K562 (cell line): ENCODE results near the gene GRXCR1. TPM values are rescaled to one million over a fixed set of nuclear protein-coding genes. Genes with fewer than 3 reads are reported as not detected.

Source experiments
- ATAC-seq: fragments of 200-7000 bp; cut with Tn5 transposase; 3 replicates; pipeline ENCODE4 v1.9.1; 2020; ENCODE audit warnings: moderate library complexity
- BruUV-seq: library from RNA; stranded (reverse); fragments of 400-500 nt; replicated peaks from 2 replicates; lab custom pipeline; 2021; lab: Mats Ljungman, UMichigan
- CTCF ChIA-PET: fragments of 300-600 bp; formaldehyde crosslinking; extraction: SDS; loops from one replicate; lab custom pipeline; 2021; ENCODE audit warnings: low intra/inter-chr PET ratio; lab: Yijun Ruan, JAX
- POLR2A ChIA-PET: fragments of 300-600, 350-650 bp; sonication (Branson Sonifier 250); formaldehyde crosslinking; extraction: SDS; loops from one replicate; lab custom pipeline; 2021; ENCODE audit warnings: antibody characterized with exemption, inconsistent platforms; lab: Yijun Ruan, JAX
- DNase-seq, 4 experiments: peaks; one replicate each; pipeline versions ENCODE4 v3.0.0 to v3.0.0-alpha.2; 2011 to 2018; ENCODE audit warnings: low spot score in 3 of 4, mixed read lengths in 3 of 4; ENCODE audit errors: extremely low read depth in 1 of 4
- FAIRE-seq: peaks from 2 replicates; lab custom pipeline; 2011; peaks lifted over from hg19 to GRCh38; lab: Jason Lieb, UNC
- H2AFZ ChIP-seq: 2 replicates; pipeline ENCODE4 v1.6.0; 2011; ENCODE audit warnings: low read depth, low read length, control low read depth, inconsistent platforms
- H3K27ac ChIP-seq: fragments of 200-600 bp; 3 replicates; pipeline ENCODE4 v1.8.0; 2011; ENCODE audit warnings: low read depth, mild to moderate bottlenecking, control low read depth, inconsistent platforms, low read length, moderate library complexity, mixed read lengths; ENCODE audit errors: extremely low read depth
- H3K27me3 ChIP-seq, 2 experiments: fragments of 300-600 bp in 1 of 2; 2 replicates in 1 of 2; 3 replicates in 1 of 2; pipeline versions ENCODE4 v1.6.0 to v1.8.0; 2011; ENCODE audit warnings: inconsistent platforms in 2 of 2, low read length in 2 of 2, mild to moderate bottlenecking in 1 of 2, mixed read lengths in 1 of 2, moderate library complexity in 1 of 2; ENCODE audit not compliant: control insufficient read depth in 2 of 2, insufficient read depth in 2 of 2
- H3K36me3 ChIP-seq: fragments of 300-600 bp; 3 replicates; pipeline ENCODE4 v1.8.0; 2011; ENCODE audit warnings: mild to moderate bottlenecking, low read length, inconsistent platforms; ENCODE audit not compliant: control insufficient read depth, insufficient read depth
- H3K4me1 ChIP-seq, 2 experiments: fragments of 200-600 bp in 1 of 2; replicated peaks in 1 of 2; 2 replicates in 1 of 2; 3 replicates in 1 of 2; pipeline versions ENCODE4 v1.5.1 to v1.8.0; 2011; ENCODE audit warnings: inconsistent platforms in 2 of 2, low read length in 2 of 2, mild to moderate bottlenecking in 1 of 2, mixed read lengths in 1 of 2, moderate library complexity in 1 of 2; ENCODE audit not compliant: control insufficient read depth in 2 of 2, insufficient read depth in 2 of 2
- H3K4me2 ChIP-seq: 2 replicates; pipeline ENCODE4 v1.6.1; 2011; ENCODE audit warnings: low read length, control low read depth, inconsistent platforms, mixed read lengths; ENCODE audit not compliant: insufficient read depth
- H3K4me3 ChIP-seq: fragments of 200-600 bp; sonication (generic), shearing (Covaris generic); 2 replicates; pipeline ENCODE4 v1.5.1; 2016; ENCODE audit warnings: control low read depth, inconsistent platforms
- H3K79me2 ChIP-seq: fragments of 200-600 bp; 3 replicates; pipeline ENCODE4 v1.8.0; 2011; ENCODE audit warnings: low read length, inconsistent platforms; ENCODE audit not compliant: control insufficient read depth, insufficient read depth
- H3K9ac ChIP-seq, 2 experiments: 2 replicates each; pipeline versions ENCODE4 v1.6.0 to v1.6.1; 2011; ENCODE audit warnings: low read depth in 2 of 2, low read length in 2 of 2, control low read depth in 1 of 2, inconsistent platforms in 1 of 2, mild to moderate bottlenecking in 1 of 2, mixed read lengths in 1 of 2; ENCODE audit not compliant: insufficient read depth in 1 of 2
- H3K9me1 ChIP-seq: one replicate; pipeline ENCODE4 v1.6.0; 2011; ENCODE audit warnings: inconsistent platforms, mild to moderate bottlenecking, low read length, moderate library complexity; ENCODE audit not compliant: control insufficient read depth, insufficient read depth
- H3K9me3 ChIP-seq: replicated peaks from 2 replicates; pipeline ENCODE4 v1.5.1; 2011; ENCODE audit warnings: low read depth, low read length, inconsistent platforms; ENCODE audit not compliant: control insufficient read depth, insufficient read depth
- H4K20me1 ChIP-seq: replicated peaks from 2 replicates; pipeline ENCODE4 v1.6.1; 2011; ENCODE audit warnings: low read length, inconsistent platforms, mixed read lengths; ENCODE audit not compliant: control insufficient read depth, insufficient read depth
- BRD4 ChIP-seq: fragments of 200-600 bp; sonication (generic); IDR thresholded peaks from 2 replicates; pipeline ENCODE4 v1.6.1; 2017; ENCODE audit warnings: inconsistent platforms
- CREM ChIP-seq: IDR thresholded peaks from 2 replicates; pipeline ENCODE4 v1.6.1; 2014; ENCODE audit warnings: antibody characterized with exemption, low read depth
- FOXM1 ChIP-seq, 2 experiments: fragments of 450-650 bp in 1 of 2; sonication (generic) in 1 of 2; formaldehyde crosslinking in 1 of 2; IDR thresholded peaks; 2 replicates each; pipeline versions ENCODE4 v1.6.1 to v1.9.0; 2017 to 2022; ENCODE audit warnings: low read depth in 2 of 2, mild to moderate bottlenecking in 2 of 2, missing genetic modification reagents in 1 of 2, moderate library complexity in 1 of 2
- MGA ChIP-seq: fragments of 450-650 bp; IDR thresholded peaks from 2 replicates; pipeline ENCODE4 v1.6.1; 2016; ENCODE audit warnings: mild to moderate bottlenecking, moderate library complexity
- TCF15 ChIP-seq: fragments of 250-450 bp; sonication (Bioruptor Pico); IDR thresholded peaks from 2 replicates; pipeline ENCODE4 v1.8.0; 2022; ENCODE audit warnings: moderate library complexity, mild to moderate bottlenecking, inconsistent platforms
- TEAD2 ChIP-seq: fragments of 450-650 bp; IDR thresholded peaks from 2 replicates; pipeline ENCODE4 v1.6.1; 2016; ENCODE audit warnings: missing genetic modification characterization, control low read depth, missing compliant biosample characterization
- USF1 ChIP-seq: sonication (generic); formaldehyde crosslinking; IDR thresholded peaks from 2 replicates; pipeline ENCODE4 v1.9.0; 2022; ENCODE audit warnings: mild to moderate bottlenecking, missing genetic modification reagents
- ZNF316 ChIP-seq: fragments of 450-650 bp; IDR thresholded peaks from 2 replicates; pipeline ENCODE4 v1.6.1; 2016
- ZNF449 ChIP-seq: fragments of 250-450 bp; sonication (Bioruptor Pico); IDR thresholded peaks from 2 replicates; pipeline ENCODE4 v1.8.0; 2022; ENCODE audit warnings: moderate library complexity, mild to moderate bottlenecking, inconsistent platforms
- in situ Hi-C: fragments of 300-500 bp; cut with MboI; formaldehyde crosslinking; loops from 4 replicates; pipeline ENCODE4 v1.15.0; 2018; ENCODE audit warnings: inconsistent platforms, mixed read lengths
- intact Hi-C: fragments of 100-400 bp; cut with micrococcal nuclease; formaldehyde crosslinking; loops from 2 replicates; pipeline ENCODE4 v1.14.2; 2022
- polyA plus RNA-seq, 8 experiments: library from polyadenylated mRNA; depleted of rRNA in 4 of 8; stranded (reverse) in 5 of 8; unstranded in 3 of 8; fragments of >200 nt; fragmentation: Nextera tagmentation in 2 of 8; fragmentation: Illumina TruSeq in 1 of 8; extraction: Ambion mirVana in 2 of 8; extraction: Trizol in 1 of 8; gene quantifications; 2 replicates each; pipeline versions ENCODE4 v1.2.1 to v1.2.3, GENCODE V29; 2011 to 2014; ENCODE audit warnings: inconsistent platforms in 1 of 8, missing spikeins in 1 of 8
- total RNA-seq, 7 experiments: library from RNA; depleted of rRNA in 6 of 7; stranded (reverse); fragments of >200 nt in 6 of 7; fragmentation: Illumina TruSeq in 2 of 7; extraction: Trizol in 2 of 7; gene quantifications; 2 replicates each; pipeline versions ENCODE4 v1.2.1 to v1.2.3, GENCODE V29; 2011 to 2021; ENCODE audit warnings: low replicate concordance in 1 of 7

The GRXCR1 gene
- total and polyA plus RNA-seq, 9 of the 15 experiments (the other 6 are each of a cell fraction or from before 2014, with no cell fraction given), result not detected

- Histone ChIP-seq H3K79me2 (no peaks in the 10 kb centered on the region), H2AFZ (no peak overlapping the region), H4K20me1 (no peaks in the 10 kb centered on the region), H3K4me3 (no peak overlapping the region), H3K27me3 (no peaks in the 10 kb centered on the region), H3K9me3 (no peaks in the 10 kb centered on the region), H3K9ac (no peak overlapping the region), H3K4me2 (no peak overlapping the region), H3K9me1 (no peaks in the 10 kb centered on the region), H3K4me1 (no peaks in the 10 kb centered on the region), H3K36me3 (no peaks in the 10 kb centered on the region), H3K27ac (no peak overlapping the region)
- no peak for DNase-seq
- in situ Hi-C loops (no loop called here), intact Hi-C loops (no loop called here)
- BruUV-seq, result no TSS peak
- ATAC-seq, result no peak
- no peak for FAIRE-seq
- ChIA-PET CTCF (no interaction called here), POLR2A (no interaction called here)
- TF ChIP-seq ZNF316 (no peak), MGA (no peak), BRD4 (no peak), TEAD2 (no peak), USF1 (no peak), CREM (no peak), ZNF449 (CRISPR knock-in tag) (no peak), FOXM1 (IDR thresholded peaks at IDR 0.05; ENCODE audit: low read depth) (no peak), FOXM1 (CRISPR knock-in tag; IDR thresholded peaks at IDR 0.05; ENCODE audit: low read depth) (no peak), TCF15 (CRISPR knock-in tag) (no peak)
These were observed 173.9 kb downstream of the GRXCR1 start for GRCh38 chr4:43066415-43066814.
